Heart left ventricle (tissue), 16 donors: ENCODE data around the gene SALL1. TPM values are rescaled to one million over a fixed set of nuclear protein-coding genes. Genes with fewer than 3 reads are reported as not detected.
A peak's percentile ranks its signal among the peaks of the same experiment; 100 is the strongest.

Experiments
- ATAC-seq, 4 donors: fragments of 200-7000 bp; cut with Tn5 transposase; one replicate each; pipeline ENCODE4 v1.9.1; 2020 to 2022; ENCODE audit warnings: moderate library complexity in 4 of 4, mild to moderate bottlenecking in 3 of 4, moderate number of reproducible peaks in 1 of 4
- DNase-seq, 5 donors: peaks; one replicate each; pipeline ENCODE4 v3.0.0-alpha.2; 2020
- H3K27ac ChIP-seq, 12 donors: fragments of 200-600 bp; sonication (generic) in 4 of 12; one replicate each; pipeline versions ENCODE4 v1.5.0 to v1.8.0; 2016 to 2022; ENCODE audit warnings: mild to moderate bottlenecking in 2 of 12
- H3K27me3 ChIP-seq, 9 donors: fragments of 200-600 bp; sonication (generic) in 2 of 9; one replicate each; pipeline versions ENCODE4 v1.5.1 to v1.8.0; 2016 to 2022; ENCODE audit warnings: mild to moderate bottlenecking in 3 of 9
- H3K36me3 ChIP-seq, 9 donors: fragments of 200-600 bp; sonication (generic) in 2 of 9; one replicate each; pipeline versions ENCODE4 v1.5.0 to v1.8.0; 2018 to 2022; ENCODE audit warnings: mild to moderate bottlenecking in 2 of 9
- H3K4me1 ChIP-seq, 12 donors: fragments of 200-600 bp; sonication (generic) in 4 of 12; one replicate each; pipeline versions ENCODE4 v1.5.0 to v1.8.0; 2016 to 2022; ENCODE audit warnings: mild to moderate bottlenecking in 3 of 12
- H3K4me3 ChIP-seq, 12 donors: fragments of 200-600 bp; sonication (generic) in 4 of 12; one replicate each; pipeline versions ENCODE4 v1.5.0 to v1.8.0; 2017 to 2022; ENCODE audit warnings: mild to moderate bottlenecking in 9 of 12, moderate library complexity in 4 of 12
- H3K9me3 ChIP-seq, 12 donors: fragments of 200-600 bp; sonication (generic) in 4 of 12; one replicate each; pipeline versions ENCODE4 v1.5.0 to v1.8.0; 2016 to 2022; ENCODE audit warnings: mild to moderate bottlenecking in 1 of 12
- CTCF ChIP-seq, 12 donors: fragments of 200-600 bp; sonication (generic) in 4 of 12; IDR thresholded peaks; one replicate each; pipeline versions ENCODE4 v1.5.0 to v1.8.0; 2018 to 2022; ENCODE audit warnings: antibody characterized with exemption in 12 of 12, mild to moderate bottlenecking in 5 of 12
- POLR2A ChIP-seq, 2 donors: fragments of 450-650 bp; IDR thresholded peaks; one replicate each; pipeline ENCODE4 v1.6.1; 2017; ENCODE audit warnings: antibody characterized with exemption in 2 of 2, mild to moderate bottlenecking in 2 of 2, moderate library complexity in 2 of 2
- WGBS, 4 donors: extraction: QIAGEN DNeasy Blood & Tissue Kit in 2 of 4; methylation state at CpG; one replicate each; pipeline versions ENCODE4 v1.1.5 to v1.1.7; 2013 to 2018; 5-methylcytosine and 5-hydroxymethylcytosine counted together
- intact Hi-C, 10 donors: fragments of 100-400 bp; cut with DNase I; formaldehyde crosslinking; loops; one replicate each; pipeline versions ENCODE4 v1.11.1 to v1.14.2; 2022
- polyA plus RNA-seq, 2 donors: library from polyadenylated mRNA; stranded (reverse); fragments of 200-250 nt; gene quantifications; one replicate each; pipeline ENCODE4 v1.2.3, GENCODE V29; 2013
- total RNA-seq, 9 donors: library from RNA; depleted of rRNA in 2 of 9; stranded (reverse); fragments of >200 nt in 2 of 9; fragmentation: NEBNext Ultra II Directional in 3 of 9; extraction: Animal tissue kit (Norgen Biotek cat#: 25700) in 3 of 9; gene quantifications; one replicate each; pipeline versions ENCODE4 v1.1.0 to v1.2.4, GENCODE V29; 2016 to 2023
- donor health status: ischemic (EF 13 %, LVEDD 7.1; RV severe dilation, severe dysfunction).
- donor health status: healthy with polysubstance abuse.
- donor health status: DM: no; HTN: yes; CAD: no.
- donor health status: DM: no; HTN: no; CAD: no.
- donor health status: ischemic (EF 25% LVEDD 6.9; RV normal size, moderate dysfunction).
- donor health status: ischemic (EF 25% LVEDD 5.7; RV mildly dilated, moderate dysfunction).
- donor health status: healthy.
- donor health status: DM: yes; HTN: yes; CAD: no.
- donor health status: ischemic (EF 35%, LVEDD 5.7; RV mildly dilated, moderate dysfunction).
- donor health status: nonischemic (EF 11% LVEDD 7.7; RV severe dilation, severe dysfunction).
- donor health status: DM: yes; HTN: yes; CAD: no.
- donor health status: PGD.
- donor health status: ischemic (EF 29% LVEDD 5.4; RV normal size, mild dysfunction).
- donor health status: nonischemic (EF 23%, LVEDD 6.1; RV moderate dilation, normal function).

Gene SALL1
- total and polyA plus RNA-seq, 11 donors, result 0.05 to 0.75 (median 0.08) TPM; not detected in 4

GRCh38 chr16:51149721-51150164 lies 1.3 kb downstream of the SALL1 start:
- ATAC-seq, result no peak
- peaks cover 0 to 36% (median 15%) of the 10 kb centered on the region in 12 donors for H3K4me1 ChIP-seq
- H3K9me3 ChIP-seq, result no peaks in the 10 kb centered on the region
- TF ChIP-seq CTCF (IDR thresholded peaks at IDR 0.05), result no peak
- TF ChIP-seq POLR2A (IDR thresholded peaks at IDR 0.05), result no peak
- no peak for DNase-seq
- H3K27ac ChIP-seq, result no peak overlapping the region
- intact Hi-C loops, result no loop called here
- peaks cover 44 to 94% (median 75%) of the 10 kb centered on the region in 9 donors for H3K27me3 ChIP-seq
- WGBS, 4 donors, result 8 to 20% (median 14%) methylated on average over 11 to 35 of the region's 35 CpGs
- H3K4me3 ChIP-seq, result peak overlapping the region in 5 of 12 donors; percentile 45 to 62 (median 59)
- H3K36me3 ChIP-seq, result no peaks in the 10 kb centered on the region

- 48 to 62% (median 53%) methylated on average over 16 of the region's 16 CpGs for WGBS, 4 donors
- DNase-seq, result no peak
These were observed 1.8 kb downstream of the SALL1 start for GRCh38 chr16:51149251-51149661.

DNA sequence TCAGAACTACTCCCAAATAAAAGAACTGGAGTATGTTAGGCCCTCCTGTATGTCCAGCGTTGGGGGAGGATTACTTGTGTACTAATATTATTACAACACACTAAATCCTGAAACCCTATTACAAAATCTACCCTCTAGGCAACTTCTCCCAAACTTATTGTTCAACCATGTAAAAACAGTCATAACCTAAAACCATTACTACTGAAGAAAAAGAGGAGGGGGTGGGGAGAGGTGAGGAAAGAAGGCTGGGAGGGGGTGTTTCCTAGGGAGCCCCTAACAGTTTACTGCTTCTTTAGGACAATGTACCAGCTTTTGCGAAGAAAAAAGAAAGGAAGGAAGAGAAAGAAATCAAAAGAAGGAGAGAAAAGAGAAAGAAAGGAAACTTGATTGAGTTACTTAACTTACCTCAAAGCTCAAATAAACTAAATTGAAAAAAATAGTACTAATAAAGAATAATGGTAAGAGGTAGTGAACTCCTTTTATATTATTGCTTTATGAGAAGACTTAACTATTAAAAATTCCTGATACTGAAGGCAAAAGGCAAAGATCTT lies 2.3 kb downstream of the SALL1 start:
- intact Hi-C loops, result no loop called here
- no peak overlapping the region for H3K4me3 ChIP-seq
- H3K4me1 ChIP-seq, result peaks cover 0 to 34% (median 15%) of the 10 kb centered on the region in 12 donors
- H3K36me3 ChIP-seq, result no peaks in the 10 kb centered on the region
- DNase-seq (no peak), ATAC-seq (no peak)
- 69 to 78% (median 71%) methylated on average over 2 of the region's 2 CpGs for WGBS, 4 donors
- no peak for TF ChIP-seq POLR2A (IDR thresholded peaks at IDR 0.05)
- no peaks in the 10 kb centered on the region for H3K9me3 ChIP-seq
- H3K27ac ChIP-seq, result no peak overlapping the region
- H3K27me3 ChIP-seq, result peaks cover 37 to 85% (median 72%) of the 10 kb centered on the region in 9 donors

More at GRCh38 chr16:51149251-51149661, 1.8 kb downstream of the SALL1 start:
- intact Hi-C loops, result no loop called here
- TF ChIP-seq CTCF (IDR thresholded peaks at IDR 0.05) (no peak), POLR2A (IDR thresholded peaks at IDR 0.05) (no peak)
- H3K36me3 ChIP-seq, result no peaks in the 10 kb centered on the region
- H3K27ac ChIP-seq, result no peak overlapping the region
- peaks cover 0 to 34% (median 15%) of the 10 kb centered on the region in 12 donors for H3K4me1 ChIP-seq
- H3K4me3 ChIP-seq, result peak overlapping the region in 2 of 12 donors; percentile 58 to 62
- H3K27me3 ChIP-seq, result peaks cover 39 to 89% (median 73%) of the 10 kb centered on the region in 9 donors
- no peaks in the 10 kb centered on the region for H3K9me3 ChIP-seq
- no peak for ATAC-seq

DNA sequence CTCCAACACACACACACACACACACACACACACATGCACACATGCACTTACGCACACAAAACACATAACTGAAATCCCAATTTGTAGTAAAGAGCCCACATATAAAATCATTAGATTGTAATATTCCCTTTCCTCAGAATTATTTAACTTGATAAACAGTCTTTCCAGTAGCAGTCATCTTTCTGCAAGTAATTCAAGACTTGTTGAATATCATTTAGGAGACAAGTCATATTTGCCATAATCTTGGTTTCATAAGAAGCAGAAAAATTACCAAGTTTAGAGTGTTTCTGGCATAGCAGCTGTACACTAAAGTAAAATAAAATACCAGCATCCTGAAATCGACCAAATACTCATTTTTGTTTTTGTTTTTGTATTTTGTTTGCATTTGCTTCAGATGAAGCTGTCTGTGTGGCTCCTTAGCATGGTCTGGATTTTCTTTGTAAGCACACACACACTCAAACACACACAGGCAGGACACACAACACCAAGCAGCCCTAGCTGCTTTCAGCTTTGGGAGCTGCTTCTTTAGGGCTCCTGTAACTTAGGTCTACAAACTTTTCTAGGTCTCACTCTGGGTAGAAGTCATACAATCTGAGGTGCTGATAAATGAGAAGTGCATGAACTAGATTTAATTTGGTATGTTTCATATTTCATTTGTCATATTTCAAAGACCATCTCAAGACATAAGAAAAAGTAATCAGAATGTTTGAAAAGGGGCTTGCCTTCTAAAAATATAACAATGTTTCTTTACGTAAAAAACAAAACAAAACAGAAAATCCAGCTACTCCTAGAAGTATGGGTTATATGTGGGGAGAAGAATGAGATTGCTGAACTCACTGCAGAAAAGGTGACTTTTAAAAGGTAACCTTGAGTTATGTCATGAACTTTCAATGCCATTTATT lies 3.0 kb downstream of the SALL1 start:
- no peak for ATAC-seq
- WGBS, 4 donors, result 69 to 72% (median 70%) methylated on average over 3 of the region's 3 CpGs
- no peak overlapping the region for H3K27ac ChIP-seq
- H3K4me3 ChIP-seq, result no peak overlapping the region
- no peaks in the 10 kb centered on the region for H3K36me3 ChIP-seq
- peaks cover 0 to 31% (median 15%) of the 10 kb centered on the region in 12 donors for H3K4me1 ChIP-seq
- H3K9me3 ChIP-seq, result no peaks in the 10 kb centered on the region
- DNase-seq, result no peak
- peaks cover 34 to 85% (median 70%) of the 10 kb centered on the region in 9 donors for H3K27me3 ChIP-seq
- TF ChIP-seq POLR2A (IDR thresholded peaks at IDR 0.05), result no peak
- no peak for TF ChIP-seq CTCF (IDR thresholded peaks at IDR 0.05)
- intact Hi-C loops, result no loop called here
